H1 (cell line): Measurements from ENCODE around the gene PABPN1. TPM values are rescaled to one million over a fixed set of nuclear protein-coding genes. Genes with fewer than 3 reads are reported as not detected.

ENCODE experiments used
- CTCF ChIA-PET: fragments of 300-600 bp; sonication (Branson Sonifier 250); formaldehyde crosslinking; loops from one replicate; lab custom pipeline; 2021; ENCODE audit not compliant: partially characterized antibody; lab: Charles Lee
- POLR2A ChIA-PET: fragments of 300-600 bp; sonication (Branson Sonifier 250); formaldehyde crosslinking; loops from one replicate; lab custom pipeline; 2021; ENCODE audit warnings: inconsistent platforms; ENCODE audit not compliant: partially characterized antibody; lab: Charles Lee
- DNase-seq, 2 experiments: peaks; one replicate each; pipeline versions ENCODE4 v3.0.0 to v3.0.0-alpha.2; 2010 to 2022; ENCODE audit warnings: low spot score in 2 of 2, low read depth in 1 of 2, mixed read lengths in 1 of 2
- FAIRE-seq: peaks from 2 replicates; lab custom pipeline; 2011; peaks lifted over from hg19 to GRCh38; lab: Jason Lieb, UNC
- H2AFZ ChIP-seq: 2 replicates; pipeline ENCODE4 v1.8.1; 2012; ENCODE audit warnings: low read length, inconsistent platforms
- H2AK5ac ChIP-seq: 2 replicates; pipeline ENCODE4 v1.6.1; 2013; ENCODE audit warnings: low read depth, low read length
- H2BK120ac ChIP-seq: replicated peaks from 2 replicates; pipeline ENCODE3; 2013; ENCODE audit warnings: low read depth, low read length, inconsistent platforms
- H2BK12ac ChIP-seq: 2 replicates; pipeline ENCODE4 v1.6.1; 2013; ENCODE audit warnings: low read depth, low read length
- H2BK15ac ChIP-seq: 2 replicates; pipeline ENCODE4 v1.6.1; 2013; ENCODE audit warnings: low read length
- H2BK20ac ChIP-seq: 2 replicates; pipeline ENCODE4 v1.6.1; 2013; ENCODE audit warnings: low read length
- H2BK5ac ChIP-seq: 2 replicates; pipeline ENCODE4 v1.6.1; 2013; ENCODE audit warnings: low read depth, low read length
- H3K14ac ChIP-seq: 2 replicates; pipeline ENCODE4 v1.6.1; 2013; ENCODE audit warnings: inconsistent platforms; ENCODE audit not compliant: insufficient read length
- H3K18ac ChIP-seq: 2 replicates; pipeline ENCODE4 v1.6.1; 2013; ENCODE audit warnings: low read length; ENCODE audit errors: extremely low read depth
- H3K23ac ChIP-seq: 2 replicates; pipeline ENCODE4 v1.6.1; 2013; ENCODE audit warnings: inconsistent platforms; ENCODE audit not compliant: insufficient read length
- H3K23me2 ChIP-seq: 2 replicates; pipeline ENCODE4 v1.6.1; 2013; ENCODE audit warnings: low read depth, low read length
- H3K27ac ChIP-seq: 2 replicates; pipeline ENCODE4 v1.6.1; 2011; ENCODE audit warnings: low read depth, low read length, inconsistent platforms
- H3K27me3 ChIP-seq, 4 experiments: replicated peaks in 1 of 4; 1 replicate in 1 of 4; 2 replicates in 3 of 4; pipeline versions ENCODE4 v1.6.1 to v1.8.1; 2011 to 2013; ENCODE audit warnings: low read length in 3 of 4, mild to moderate bottlenecking in 3 of 4, inconsistent platforms in 2 of 4, mixed read lengths in 2 of 4, moderate library complexity in 1 of 4; ENCODE audit not compliant: control insufficient read depth in 3 of 4, insufficient read depth in 3 of 4; ENCODE audit errors: extremely low read depth in 1 of 4
- H3K36me3 ChIP-seq, 4 experiments: 2 replicates each; pipeline versions ENCODE4 v1.6.1 to v1.8.1; 2011 to 2013; ENCODE audit warnings: mild to moderate bottlenecking in 4 of 4, low read length in 3 of 4, moderate library complexity in 2 of 4, control low read depth in 1 of 4, inconsistent platforms in 1 of 4; ENCODE audit not compliant: insufficient read depth in 4 of 4, control insufficient read depth in 2 of 4
- H3K4ac ChIP-seq: replicated peaks from 2 replicates; pipeline ENCODE3; 2013; ENCODE audit warnings: low read length, low read depth, mixed read lengths, inconsistent platforms; ENCODE audit not compliant: insufficient read length
- H3K4me1 ChIP-seq, 4 experiments: replicated peaks in 1 of 4; 1 replicate in 1 of 4; 2 replicates in 3 of 4; pipeline versions ENCODE4 v1.6.1 to v1.8.1; 2011 to 2013; ENCODE audit warnings: low read length in 3 of 4, inconsistent platforms in 2 of 4, mixed read lengths in 1 of 4; ENCODE audit not compliant: insufficient read depth in 4 of 4, control insufficient read depth in 3 of 4
- H3K4me2 ChIP-seq, 2 experiments: 2 replicates each; pipeline versions ENCODE4 v1.6.1 to v1.8.1; 2011 to 2013; ENCODE audit warnings: low read depth in 2 of 2, low read length in 2 of 2, control low read depth in 1 of 2, inconsistent platforms in 1 of 2, mild to moderate bottlenecking in 1 of 2; ENCODE audit not compliant: insufficient read depth in 1 of 2
- H3K4me3 ChIP-seq, 4 experiments: fragments of 200-600, 300-600 bp in 1 of 4; sonication (generic), shearing (Covaris generic), sonication (Bioruptor Twin) in 1 of 4; 2 replicates each; pipeline versions ENCODE4 v1.5.1 to v1.8.1; 2011 to 2016; ENCODE audit warnings: low read length in 4 of 4, low read depth in 3 of 4, control low read depth in 2 of 4, inconsistent platforms in 2 of 4, mild to moderate bottlenecking in 2 of 4, mixed read lengths in 1 of 4, moderate library complexity in 1 of 4; ENCODE audit not compliant: insufficient read depth in 2 of 4; ENCODE audit errors: extremely low read depth in 1 of 4
- H3K56ac ChIP-seq: replicated peaks from 2 replicates; pipeline ENCODE3; 2013; ENCODE audit warnings: low read depth, mild to moderate bottlenecking, mixed read lengths, low read length, inconsistent platforms; ENCODE audit not compliant: insufficient read length
- H3K79me1 ChIP-seq: 2 replicates; pipeline ENCODE4 v1.6.1; 2013; ENCODE audit warnings: low read depth, low read length, control low read depth
- H3K79me2 ChIP-seq, 2 experiments: 2 replicates each; pipeline versions ENCODE4 v1.6.1 to v1.8.1; 2012 to 2013; ENCODE audit warnings: low read length in 2 of 2, mild to moderate bottlenecking in 2 of 2, inconsistent platforms in 1 of 2; ENCODE audit not compliant: insufficient read depth in 2 of 2, control insufficient read depth in 1 of 2
- H3K9ac ChIP-seq, 4 experiments: replicated peaks in 1 of 4; 1 replicate in 1 of 4; 2 replicates in 3 of 4; pipeline versions ENCODE4 v1.6.1 to v1.8.1; 2011 to 2013; ENCODE audit warnings: low read depth in 3 of 4, low read length in 3 of 4, control low read depth in 2 of 4, mild to moderate bottlenecking in 2 of 4, moderate library complexity in 2 of 4, inconsistent platforms in 1 of 4; ENCODE audit errors: extremely low read depth in 1 of 4
- H3K9me3 ChIP-seq, 2 experiments: 2 replicates each; pipeline versions ENCODE4 v1.6.1 to v1.8.1; 2012 to 2013; ENCODE audit warnings: mild to moderate bottlenecking in 2 of 2, moderate library complexity in 2 of 2, control low read depth in 1 of 2, inconsistent platforms in 1 of 2, low read depth in 1 of 2, low read length in 1 of 2, mixed read lengths in 1 of 2; ENCODE audit not compliant: insufficient read depth in 2 of 2
- H4K20me1 ChIP-seq, 2 experiments: replicated peaks in 1 of 2; 2 replicates each; pipeline versions ENCODE3 to v1.8.1; 2011 to 2013; ENCODE audit warnings: inconsistent platforms in 2 of 2, low read length in 2 of 2, mild to moderate bottlenecking in 1 of 2; ENCODE audit not compliant: insufficient read depth in 2 of 2, control insufficient read depth in 1 of 2
- H4K5ac ChIP-seq: 2 replicates; pipeline ENCODE4 v1.6.1; 2013; ENCODE audit warnings: low read length, low read depth, mixed read lengths, inconsistent platforms; ENCODE audit not compliant: insufficient read length
- H4K8ac ChIP-seq: 2 replicates; pipeline ENCODE4 v1.8.0; 2013; ENCODE audit warnings: mild to moderate bottlenecking, moderate library complexity, low read length, inconsistent platforms; ENCODE audit not compliant: insufficient read depth; ENCODE audit errors: extremely low read depth
- H4K91ac ChIP-seq: replicated peaks from 2 replicates; pipeline ENCODE3; 2013; ENCODE audit warnings: low read length, mixed read lengths, inconsistent platforms; ENCODE audit not compliant: insufficient read length
- CTBP2 ChIP-seq: IDR thresholded peaks from 2 replicates; pipeline ENCODE4 v1.7.0; 2011; ENCODE audit warnings: borderline replicate concordance, mild to moderate bottlenecking, moderate library complexity, mixed read lengths, low read length; ENCODE audit not compliant: insufficient read depth, insufficient read length
- SIRT6 ChIP-seq: IDR thresholded peaks from one replicate; pipeline ENCODE4 v1.7.1; 2012; ENCODE audit warnings: low read length, inconsistent platforms
- SP1 ChIP-seq: IDR thresholded peaks from 2 replicates; pipeline ENCODE4 v1.6.1; 2011; ENCODE audit warnings: low read depth, low read length
- TAF1 ChIP-seq: IDR thresholded peaks from 2 replicates; pipeline ENCODE4 v1.6.1; 2011; ENCODE audit warnings: mild to moderate bottlenecking, low read depth, low read length
- WGBS, 2 experiments: shearing (Covaris generic) in 1 of 2; methylation state at CpG; one replicate each; pipeline versions ENCODE4 v1.1.6 to v1.1.7; 2013 to 2015; ENCODE audit warnings: low lambda C conversion rate in 2 of 2, mixed read lengths in 2 of 2, inconsistent platforms in 1 of 2, low coverage in 1 of 2, missing lambda C conversion rate in 1 of 2; ENCODE audit not compliant: insufficient replicate concordance in 2 of 2, insufficient coverage in 1 of 2, insufficient read length in 1 of 2; ENCODE audit errors: extremely low coverage in 1 of 2, missing lambda C conversion rate in 1 of 2; 5-methylcytosine and 5-hydroxymethylcytosine counted together
- polyA plus RNA-seq, 7 experiments: library from polyadenylated mRNA; depleted of rRNA in 3 of 7; stranded (reverse) in 5 of 7; unstranded in 2 of 7; fragments of >200 nt in 5 of 7; fragments of 200-250 nt in 2 of 7; gene quantifications; 1 replicate in 5 of 7; 2 replicates in 1 of 7; 4 replicates in 1 of 7; pipeline versions ENCODE4 v1.2.1 to v1.2.3, GENCODE V29; 2011 to 2013; ENCODE audit warnings: missing spikeins in 2 of 7, mixed read lengths in 2 of 7
- total RNA-seq: library from RNA; stranded (reverse); fragmentation: NEBNext Ultra II Directional; extraction: Animal tissue kit (Norgen Biotek cat#: 25700); gene quantifications from 2 replicates; pipeline ENCODE4 v1.2.1, GENCODE V29; 2021

Gene PABPN1
- total and polyA plus RNA-seq, 2 of the 8 experiments (the other 6 are each of a cell fraction or from before 2014, with no cell fraction given): 300 to 331 TPM

DNA sequence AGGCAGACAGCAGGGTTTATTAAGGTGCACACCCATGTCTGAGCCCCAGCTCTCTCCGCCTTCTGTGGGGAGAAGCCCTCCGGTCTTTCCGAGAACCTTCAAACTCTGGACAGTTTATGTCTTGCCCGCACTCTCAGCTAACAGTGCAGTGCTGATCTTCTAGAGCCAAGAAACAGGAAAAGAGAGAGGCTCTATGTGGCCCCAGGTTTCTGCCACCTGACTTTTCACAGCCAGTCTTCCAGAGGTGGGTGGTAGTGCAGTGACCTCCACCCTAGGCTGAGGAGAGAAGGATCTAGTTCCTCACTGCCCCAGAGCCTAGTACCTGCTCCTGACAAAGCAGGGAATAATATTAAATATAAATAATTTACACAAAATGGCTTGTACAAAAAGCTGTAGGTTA lies 35.4 kb downstream of the PABPN1 start:
- Histone ChIP-seq H2AFZ (no peak overlapping the region), H3K23me2 (peaks cover 8% of the 10 kb centered on the region), H3K4ac (no peak overlapping the region), H3K56ac (no peak overlapping the region), H3K4me2 (no peak overlapping the region), H3K27ac (no peak overlapping the region), H4K20me1 (peaks cover 5 to 7% of the 10 kb centered on the region in 2 experiments), H3K36me3 (peaks cover 0 to 22% (median 10%) of the 10 kb centered on the region in 4 experiments; a peak in 4 of 8 replicates), H3K14ac (no peak overlapping the region), H3K23ac (no peak overlapping the region), H4K91ac (no peak overlapping the region), H2BK5ac (no peak overlapping the region), H2BK15ac (no peak overlapping the region), H3K18ac (no peak overlapping the region), H2BK12ac (no peak overlapping the region), H3K27me3 (peaks cover 0 to 8% (median 4%) of the 10 kb centered on the region in 4 experiments; a peak in 6 of 7 replicates), H4K8ac (no peak overlapping the region), H2BK120ac (no peak overlapping the region), H3K4me3 (no peak overlapping the region), H3K9me3 (no peaks in the 10 kb centered on the region), H3K79me1 (no peaks in the 10 kb centered on the region), H3K79me2 (no peaks in the 10 kb centered on the region), H2BK20ac (no peak overlapping the region), H3K9ac (no peak overlapping the region), H3K4me1 (peaks cover 0 to 2% (median under 1%) of the 10 kb centered on the region in 4 experiments; a peak in 4 of 7 replicates), H4K5ac (no peak overlapping the region), H2AK5ac (no peak overlapping the region)
- DNase-seq (no peak), FAIRE-seq (no peak)
- TF ChIP-seq SP1 (no peak), CTBP2 (no peak), TAF1 (no peak), SIRT6 (no peak)
- CTCF ChIA-PET: interaction anchor here (1.0 to 20.9 kb wide), 7 partner anchors 9 to 93 kb away, joined by 3 to 333 read pairs (median 8); partner anchors contain the start of genes CMTM5 and IL25
- 100% methylated on average over 4 of the region's 4 CpGs; no CpG with 5 or more reads in 1 of the 2 experiments for WGBS, 2 experiments
- POLR2A ChIA-PET: interaction anchor here (1.1 kb wide), 1 partner anchor 9 kb away, joined by 3 read pairs; no protein-coding TSS in a partner anchor
